CD4-positive, alpha-beta T cell treated with Interleukin-2 at 100 ng/mL for 4 hours (primary cell): ENCODE results near the gene PAH.
A peak's percentile ranks its signal among the peaks of the same experiment; 100 is the strongest.

ENCODE experiments used
- DNase-seq: peaks from one replicate; pipeline ENCODE4 v3.0.0-alpha.2; 2020; ENCODE audit warnings: low spot score

The PAH gene

GRCh38 chr12:102950107-102950949 is 33.3 kb upstream of the PAH start:
- no peak for DNase-seq

GRCh38 chr12:102948941-102949352 is 31.9 kb upstream of the PAH start:
- DNase-seq: peak; percentile 49

- DNase-seq: no peak
These were observed 29.0 kb upstream of the PAH start for GRCh38 chr12:102946042-102946441.

GRCh38 chr12:102939670-102940222 is 22.7 kb upstream of the PAH start:
- DNase-seq: no peak

- DNase-seq: no peak
These were observed 22.0 kb upstream of the PAH start for GRCh38 chr12:102939059-102939458.

GRCh38 chr12:102933168-102933567 is 16.1 kb upstream of the PAH start:
- no peak for DNase-seq

GRCh38 chr12:102927220-102927619 is 10.2 kb upstream of the PAH start:
- no peak for DNase-seq

GRCh38 chr12:102921240-102921639 is 4.2 kb upstream of the PAH start:
- DNase-seq: no peak

- DNase-seq: no peak
These were observed 3.2 kb upstream of the PAH start for GRCh38 chr12:102920271-102920670.

- no peak for DNase-seq
These were observed 1.8 kb upstream of the PAH start for GRCh38 chr12:102918840-102919239.

- no peak for DNase-seq
These were observed 605 bp downstream of the PAH start for GRCh38 chr12:102916252-102917025.

- no peak for DNase-seq
These were observed 3.4 kb downstream of the PAH start for GRCh38 chr12:102913453-102914226.

GRCh38 chr12:102912258-102912657 is 4.8 kb downstream of the PAH start:
- DNase-seq: no peak

- no peak for DNase-seq
These were observed 5.7 kb downstream of the PAH start for GRCh38 chr12:102911320-102911719.

GRCh38 chr12:102910792-102911191 is 6.3 kb downstream of the PAH start:
- no peak for DNase-seq

GRCh38 chr12:102910137-102910536 is 6.9 kb downstream of the PAH start:
- no peak for DNase-seq

GRCh38 chr12:102907918-102908317 is 9.1 kb downstream of the PAH start:
- DNase-seq: no peak

- DNase-seq: no peak
These were observed 11.8 kb downstream of the PAH start for GRCh38 chr12:102905229-102905628.

GRCh38 chr12:102903337-102904007 is 13.6 kb downstream of the PAH start:
- no peak for DNase-seq

GRCh38 chr12:102902093-102902492 is 15.0 kb downstream of the PAH start:
- DNase-seq: no peak

GRCh38 chr12:102900389-102900788 is 16.7 kb downstream of the PAH start:
- DNase-seq: no peak

GRCh38 chr12:102896067-102896466 is 21.0 kb downstream of the PAH start:
- DNase-seq: no peak
